HEK293T (cell line): Measurements from ENCODE around the gene EPB41L4B.

Source experiments
- BHLHE40 ChIP-seq: fragments of 450-650 bp; IDR thresholded peaks from 2 replicates; pipeline ENCODE4 v1.6.1; 2016; ENCODE audit warnings: mild to moderate bottlenecking, moderate library complexity, borderline replicate concordance
- ELF4 ChIP-seq: fragments of 450-650 bp; IDR thresholded peaks from 2 replicates; pipeline ENCODE4 v1.6.1; 2017; ENCODE audit warnings: antibody characterized with exemption
- FOXA1 ChIP-seq: fragments of 450-650 bp; IDR thresholded peaks from 2 replicates; pipeline ENCODE4 v1.6.1; 2016; ENCODE audit warnings: mild to moderate bottlenecking
- FOXK2 ChIP-seq: fragments of 450-650 bp; IDR thresholded peaks from 2 replicates; pipeline ENCODE4 v1.6.1; 2016; ENCODE audit warnings: mild to moderate bottlenecking
- FOXM1 ChIP-seq: fragments of 450-650 bp; IDR thresholded peaks from 2 replicates; pipeline ENCODE4 v1.6.1; 2017; ENCODE audit warnings: mild to moderate bottlenecking, borderline replicate concordance
- HDGF ChIP-seq: fragments of 450-650 bp; IDR thresholded peaks from 2 replicates; pipeline ENCODE4 v1.6.1; 2017; ENCODE audit warnings: antibody characterized with exemption, borderline replicate concordance
- LEF1 ChIP-seq: fragments of 450-650 bp; IDR thresholded peaks from 2 replicates; pipeline ENCODE4 v1.6.1; 2017; ENCODE audit warnings: mild to moderate bottlenecking, borderline replicate concordance
- NFRKB ChIP-seq: fragments of 450-650 bp; IDR thresholded peaks from 2 replicates; pipeline ENCODE4 v1.6.1; 2016; ENCODE audit warnings: mild to moderate bottlenecking, moderate library complexity
- PKNOX1 ChIP-seq: fragments of 450-650 bp; IDR thresholded peaks from 2 replicates; pipeline ENCODE4 v1.6.1; 2016
- SP1 ChIP-seq: fragments of 450-650 bp; IDR thresholded peaks from 2 replicates; pipeline ENCODE4 v1.6.1; 2017
- SUZ12 ChIP-seq: fragments of 450-650 bp; IDR thresholded peaks from 2 replicates; pipeline ENCODE4 v1.6.1; 2016; ENCODE audit warnings: mild to moderate bottlenecking
- TARDBP ChIP-seq: fragments of 450-650 bp; IDR thresholded peaks from 2 replicates; pipeline ENCODE4 v1.6.1; 2016

- TF ChIP-seq LEF1 = no peak
- no peak for TF ChIP-seq TARDBP
- TF ChIP-seq SUZ12 = no peak
- no peak for TF ChIP-seq FOXM1
- TF ChIP-seq SP1 = no peak
- TF ChIP-seq NFRKB = no peak
- TF ChIP-seq FOXA1 = no peak
- TF ChIP-seq ELF4 = no peak
- TF ChIP-seq PKNOX1 = no peak
- TF ChIP-seq HDGF = no peak
- TF ChIP-seq BHLHE40 = no peak
- TF ChIP-seq FOXK2 = no peak
Observed at GRCh38 chr9:109307380-109308240, 13.2 kb downstream of the EPB41L4B start.
